ENCODE data around the gene SLBP. TPM values are rescaled to one million over a fixed set of nuclear protein-coding genes. Genes with fewer than 3 reads are reported as not detected.

SLBP gene
- total and polyA plus RNA-seq, 2 donors (not counting 1 experiment from before 2014, with no cell fraction given), result 49.7 to 108 TPM

DNA sequence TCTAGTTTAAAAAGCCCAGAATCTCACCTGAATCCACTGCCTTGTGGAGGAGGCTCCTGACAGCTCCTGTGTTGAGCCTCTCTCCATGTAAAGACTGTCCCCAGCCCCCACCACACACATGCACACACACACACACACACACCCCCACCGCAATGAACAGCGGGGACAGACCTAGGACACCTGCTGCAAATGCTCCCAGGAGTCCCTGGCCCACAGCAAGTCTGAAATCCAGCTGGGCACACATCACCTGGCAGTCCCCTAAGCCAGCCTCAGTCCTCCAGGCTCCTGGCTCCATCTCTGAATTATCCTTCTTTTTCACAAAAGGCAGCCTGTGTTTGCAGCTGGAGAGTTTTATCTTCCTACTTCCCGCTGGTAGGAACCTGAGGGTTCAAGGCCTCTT lies 21.4 kb downstream of the SLBP start:
- Histone ChIP-seq H3K9ac (ENCODE audit: insufficient read depth, low read length) (no peak overlapping the region), H4K20me1 (ENCODE audit: control insufficient read depth, extremely low read depth, insufficient read depth, low read length) (no peaks in the 10 kb centered on the region), H3K27me3 (ENCODE audit: control insufficient read depth, insufficient read depth, low read length) (no peaks in the 10 kb centered on the region), H3K9me3 (ENCODE audit: control insufficient read depth, insufficient read depth, low read depth, low read length) (no peaks in the 10 kb centered on the region), H3K4me1 (ENCODE audit: control insufficient read depth, extremely low read depth, insufficient read depth, low read length) (no peaks in the 10 kb centered on the region), H3K4me3 (replicated peaks in 1 of 4; ENCODE audit: control extremely low read depth in 1 of 4, insufficient read depth in 1 of 4, low read depth in 3 of 4, low read length in 4 of 4) (no peak overlapping the region), H3K36me3 (ENCODE audit: control insufficient read depth, insufficient read depth, low read length) (peaks cover 21% of the 10 kb centered on the region), H3K27ac (ENCODE audit: insufficient read depth, low read length) (no peak overlapping the region), H2AFZ (ENCODE audit: low read length) (no peak overlapping the region), H3K4me2 (ENCODE audit: extremely low read depth, insufficient read depth, low read length) (no peak overlapping the region), H3K79me2 (ENCODE audit: control insufficient read depth, insufficient read depth, low read length) (no peaks in the 10 kb centered on the region)
- TF ChIP-seq, protein P1, sequence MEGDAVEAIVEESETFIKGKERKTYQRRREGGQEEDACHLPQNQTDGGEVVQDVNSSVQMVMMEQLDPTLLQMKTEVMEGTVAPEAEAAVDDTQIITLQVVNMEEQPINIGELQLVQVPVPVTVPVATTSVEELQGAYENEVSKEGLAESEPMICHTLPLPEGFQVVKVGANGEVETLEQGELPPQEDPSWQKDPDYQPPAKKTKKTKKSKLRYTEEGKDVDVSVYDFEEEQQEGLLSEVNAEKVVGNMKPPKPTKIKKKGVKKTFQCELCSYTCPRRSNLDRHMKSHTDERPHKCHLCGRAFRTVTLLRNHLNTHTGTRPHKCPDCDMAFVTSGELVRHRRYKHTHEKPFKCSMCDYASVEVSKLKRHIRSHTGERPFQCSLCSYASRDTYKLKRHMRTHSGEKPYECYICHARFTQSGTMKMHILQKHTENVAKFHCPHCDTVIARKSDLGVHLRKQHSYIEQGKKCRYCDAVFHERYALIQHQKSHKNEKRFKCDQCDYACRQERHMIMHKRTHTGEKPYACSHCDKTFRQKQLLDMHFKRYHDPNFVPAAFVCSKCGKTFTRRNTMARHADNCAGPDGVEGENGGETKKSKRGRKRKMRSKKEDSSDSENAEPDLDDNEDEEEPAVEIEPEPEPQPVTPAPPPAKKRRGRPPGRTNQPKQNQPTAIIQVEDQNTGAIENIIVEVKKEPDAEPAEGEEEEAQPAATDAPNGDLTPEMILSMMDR (conservative IDR thresholded peaks at IDR 0.05 in 1 of 2, IDR thresholded peaks at IDR 0.05 in 1 of 2; ENCODE audit: low read depth in 1 of 2, low read length in 2 of 2), result no peak
- TF ChIP-seq EZH2 (IDR thresholded peaks at IDR 0.05; ENCODE audit: low read length, missing control alignments), result no peak
- DNase-seq (ENCODE audit: low read depth in 2 of 2), result no peak

- no peak for DNase-seq (ENCODE audit: low read depth in 2 of 2)
- no peaks in the 10 kb centered on the region for H3K79me2 ChIP-seq (ENCODE audit: control insufficient read depth, insufficient read depth, low read length)
Observed at GRCh38 chr4:1686440-1687036, 25.6 kb downstream of the SLBP start.

DNA sequence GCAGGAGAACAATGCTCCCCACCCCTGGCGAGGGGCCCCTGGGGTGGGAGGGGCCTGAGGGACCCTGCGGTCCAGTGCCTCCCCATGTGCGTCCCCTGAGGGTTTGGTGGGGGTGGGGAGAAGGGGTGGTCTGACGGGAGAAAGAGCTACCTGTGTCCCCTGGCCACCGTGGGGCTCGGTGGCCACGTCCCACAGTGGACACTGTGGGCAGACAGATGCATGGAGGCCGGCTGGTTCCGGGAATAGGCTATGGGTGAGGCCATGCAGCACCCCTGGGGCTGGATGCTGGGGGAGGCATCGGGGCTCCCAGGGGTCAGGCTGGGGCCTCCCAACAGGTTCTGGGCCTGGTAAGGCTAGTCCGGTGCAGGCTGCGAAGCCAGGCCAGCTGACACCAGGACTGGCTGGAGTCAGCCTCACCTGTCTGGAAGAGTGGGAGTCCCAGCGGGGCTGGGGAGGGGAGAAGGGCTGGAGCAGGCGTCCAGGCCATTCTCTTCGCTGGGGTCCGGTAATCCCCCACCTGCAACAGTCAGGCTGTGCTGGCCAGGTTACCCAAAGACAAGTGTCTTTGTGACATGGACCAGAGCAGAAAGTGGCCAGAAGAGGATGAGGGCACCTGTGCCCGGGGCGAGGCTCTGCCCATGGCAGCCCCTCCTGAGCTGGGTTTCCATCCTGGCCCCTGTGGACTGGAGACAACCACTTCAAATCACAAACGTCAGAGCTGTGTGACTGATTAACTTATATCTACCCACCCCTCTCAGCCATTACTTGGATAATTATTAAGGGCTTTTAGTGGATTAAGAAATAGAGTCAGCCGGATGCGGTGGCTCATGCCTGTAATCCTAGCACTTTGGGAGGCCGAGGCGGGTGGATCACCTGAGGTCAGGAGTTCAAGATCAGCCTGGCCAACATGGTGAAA lies 26.6 kb downstream of the SLBP start:
- Histone ChIP-seq H3K4me1 (ENCODE audit: control insufficient read depth, extremely low read depth, insufficient read depth, low read length) (peaks cover 5% of the 10 kb centered on the region), H3K79me2 (ENCODE audit: control insufficient read depth, insufficient read depth, low read length) (no peaks in the 10 kb centered on the region), H3K27ac (ENCODE audit: insufficient read depth, low read length) (no peak overlapping the region), H2AFZ (ENCODE audit: low read length) (no peak overlapping the region), H3K27me3 (ENCODE audit: control insufficient read depth, insufficient read depth, low read length) (no peaks in the 10 kb centered on the region), H3K36me3 (ENCODE audit: control insufficient read depth, insufficient read depth, low read length) (no peaks in the 10 kb centered on the region), H3K4me3 (replicated peaks in 1 of 4; ENCODE audit: control extremely low read depth in 1 of 4, insufficient read depth in 1 of 4, low read depth in 3 of 4, low read length in 4 of 4) (peak overlapping the region in 1 of 4 experiments; percentile 46), H3K4me2 (ENCODE audit: extremely low read depth, insufficient read depth, low read length) (no peak overlapping the region), H4K20me1 (ENCODE audit: control insufficient read depth, extremely low read depth, insufficient read depth, low read length) (no peaks in the 10 kb centered on the region), H3K9ac (ENCODE audit: insufficient read depth, low read length) (no peak overlapping the region), H3K9me3 (ENCODE audit: control insufficient read depth, insufficient read depth, low read depth, low read length) (no peaks in the 10 kb centered on the region)
- no peak for DNase-seq (ENCODE audit: low read depth in 2 of 2)
- TF ChIP-seq, protein P1 (conservative IDR thresholded peaks at IDR 0.05 in 1 of 2, IDR thresholded peaks at IDR 0.05 in 1 of 2; ENCODE audit: low read depth in 1 of 2, low read length in 2 of 2), result no peak
- TF ChIP-seq EZH2 (IDR thresholded peaks at IDR 0.05; ENCODE audit: low read length, missing control alignments), result no peak

More at GRCh38 chr4:1686440-1687036, 25.6 kb downstream of the SLBP start:
- no peak overlapping the region for H3K4me3 ChIP-seq (replicated peaks in 1 of 4; ENCODE audit: control extremely low read depth in 1 of 4, insufficient read depth in 1 of 4, low read depth in 3 of 4, low read length in 4 of 4)
- H3K4me2 ChIP-seq (ENCODE audit: extremely low read depth, insufficient read depth, low read length), result no peak overlapping the region
- H3K9ac ChIP-seq (ENCODE audit: insufficient read depth, low read length), result no peak overlapping the region
- H3K27ac ChIP-seq (ENCODE audit: insufficient read depth, low read length), result no peak overlapping the region
- no peaks in the 10 kb centered on the region for H4K20me1 ChIP-seq (ENCODE audit: control insufficient read depth, extremely low read depth, insufficient read depth, low read length)
- H3K4me1 ChIP-seq (ENCODE audit: control insufficient read depth, extremely low read depth, insufficient read depth, low read length), result peaks cover 5% of the 10 kb centered on the region
- no peak for TF ChIP-seq EZH2 (IDR thresholded peaks at IDR 0.05; ENCODE audit: low read length, missing control alignments)
- TF ChIP-seq, protein P1 (conservative IDR thresholded peaks at IDR 0.05 in 1 of 2, IDR thresholded peaks at IDR 0.05 in 1 of 2; ENCODE audit: low read depth in 1 of 2, low read length in 2 of 2), result no peak
- no peaks in the 10 kb centered on the region for H3K9me3 ChIP-seq (ENCODE audit: control insufficient read depth, insufficient read depth, low read depth, low read length)
- no peaks in the 10 kb centered on the region for H3K27me3 ChIP-seq (ENCODE audit: control insufficient read depth, insufficient read depth, low read length)
- H3K36me3 ChIP-seq (ENCODE audit: control insufficient read depth, insufficient read depth, low read length), result peaks cover 6% of the 10 kb centered on the region
- H2AFZ ChIP-seq (ENCODE audit: low read length), result no peak overlapping the region

All from fibroblast of lung (primary cell).